HG03520 (cell line): ENCODE results near the gene SNAI3.

Experiments
- ATAC-seq: cut with Tn5 transposase; IDR thresholded peaks from one replicate; pipeline ENCODE4 v1.9.1; 2021; ENCODE audit warnings: mild to moderate bottlenecking, moderate library complexity; ENCODE audit not compliant: unreplicated experiment

Gene SNAI3

DNA sequence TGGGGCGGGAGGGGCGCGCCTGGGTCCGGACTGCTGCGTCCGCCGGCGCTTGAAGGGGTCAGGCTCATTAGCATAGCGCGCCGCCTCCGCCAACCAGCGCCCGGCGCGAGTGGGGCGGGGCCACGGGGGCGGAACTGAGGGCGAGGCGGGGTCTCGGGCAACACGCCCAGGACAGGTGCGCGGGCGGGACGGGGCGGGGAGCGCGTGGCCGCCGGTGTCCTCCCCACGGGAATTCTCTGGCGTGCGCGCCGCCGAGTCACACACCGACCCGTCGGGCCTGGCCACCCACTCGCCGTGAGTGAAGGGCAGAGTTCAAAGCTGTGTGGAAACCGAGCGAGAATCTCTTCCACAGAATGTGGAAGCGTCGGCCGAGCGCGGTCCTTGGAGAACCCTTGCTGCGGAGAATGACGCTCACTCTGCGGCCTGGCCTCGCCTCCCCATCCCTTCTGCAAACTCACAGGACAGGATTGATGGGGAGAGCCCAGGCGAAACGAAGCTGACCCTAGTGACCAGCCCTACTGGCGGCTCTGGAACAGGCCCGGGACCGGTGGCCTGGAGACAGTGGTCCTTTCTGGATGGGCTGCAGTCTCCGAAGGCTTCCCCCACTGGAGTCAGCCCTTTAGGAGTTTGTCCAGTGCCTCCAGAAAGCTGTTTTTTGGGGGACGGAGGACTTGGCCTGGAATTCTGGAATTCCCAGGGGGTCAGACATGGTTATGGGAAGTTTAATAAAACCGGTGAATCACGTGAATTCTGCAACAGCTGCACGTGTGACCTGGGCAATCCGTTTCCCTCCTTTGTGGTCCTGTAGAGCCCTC, at the start of gene SNAI3:
Gene SNAI3 (minus strand): TSS at position 69 of the 815 bp plus-strand sequence. CDS start 101 bp downstream, outside the sequence.
- peak; percentile 62 for ATAC-seq

DNA sequence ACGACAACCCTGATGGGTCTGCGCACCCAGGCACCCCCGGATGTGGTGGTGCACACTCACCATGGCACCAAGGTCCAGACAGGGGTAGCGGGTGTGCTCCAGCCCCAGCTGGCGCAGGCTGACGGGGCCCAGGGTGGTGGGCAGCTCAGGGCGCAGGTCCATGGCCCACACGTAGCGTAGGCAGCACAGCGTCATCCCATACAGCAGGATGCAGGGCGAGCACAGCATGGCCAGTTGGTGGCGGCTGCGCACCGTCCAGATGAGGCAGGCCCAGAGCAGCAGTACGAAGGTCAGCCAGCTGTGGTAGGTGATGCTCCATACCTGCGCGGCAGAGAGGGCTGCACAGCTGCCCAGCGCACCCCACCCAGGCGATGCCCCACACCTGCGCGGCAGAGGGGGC, 49.8 kb upstream of the SNAI3 start:
- ATAC-seq = no peak

DNA sequence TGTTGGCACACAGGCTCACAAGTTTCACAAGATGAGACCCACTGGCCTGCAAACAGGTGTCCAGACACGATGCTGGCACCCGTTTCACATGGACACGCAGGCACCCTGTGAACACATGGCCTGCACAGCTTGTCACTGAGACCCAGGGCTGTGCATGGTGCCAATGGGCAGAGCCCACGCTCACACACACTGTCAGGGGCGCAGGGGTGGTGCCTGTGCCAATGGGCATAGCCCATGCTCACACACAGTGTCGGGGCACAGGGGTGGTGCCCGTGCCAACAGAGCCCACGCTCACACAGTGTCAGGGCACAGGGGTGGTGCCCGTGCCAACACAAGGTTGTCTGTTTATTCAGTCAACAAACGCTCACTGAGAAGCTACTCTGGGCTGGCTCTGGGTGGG, 49.3 kb upstream of the SNAI3 start:
- no peak for ATAC-seq

DNA sequence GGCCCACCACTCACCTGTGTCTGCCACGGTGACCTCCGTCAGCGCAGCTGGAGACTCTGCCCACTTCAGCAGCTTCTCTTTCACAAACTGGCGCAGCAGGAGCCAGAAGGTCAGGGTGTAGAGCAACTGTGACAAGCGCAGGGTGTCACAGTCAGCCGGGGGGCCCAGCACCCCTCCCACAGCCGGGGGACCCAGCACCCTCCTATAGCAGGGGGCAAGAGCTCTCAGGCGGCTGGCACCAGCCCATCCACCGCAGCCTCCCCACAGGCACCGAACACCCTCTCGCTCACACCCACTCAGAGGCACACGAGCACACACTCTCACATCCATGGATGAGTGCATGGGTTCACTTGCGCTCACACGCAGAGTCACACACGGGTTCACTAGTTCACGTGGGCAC, 48.8 kb upstream of the SNAI3 start:
- ATAC-seq = no peak

DNA sequence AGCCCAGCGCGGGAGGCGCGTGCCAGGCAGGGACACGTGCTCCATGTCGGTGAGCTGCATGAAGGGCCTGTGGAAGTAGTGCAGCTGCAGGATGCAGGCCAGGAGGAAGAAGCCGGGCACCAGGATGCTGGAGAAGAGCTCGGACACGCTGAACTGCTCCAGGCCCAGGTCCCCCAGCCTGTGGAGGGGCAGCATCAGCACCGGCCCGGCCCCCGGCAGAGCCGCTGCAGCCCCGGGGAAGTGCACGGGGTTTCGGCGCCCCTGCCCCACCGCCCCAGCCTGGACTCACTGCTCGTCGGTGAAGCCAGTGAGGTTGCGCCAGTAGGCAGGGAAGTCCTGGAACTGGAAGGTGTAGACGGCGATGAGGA, 48.0 kb upstream of the SNAI3 start:
- no peak for ATAC-seq

DNA sequence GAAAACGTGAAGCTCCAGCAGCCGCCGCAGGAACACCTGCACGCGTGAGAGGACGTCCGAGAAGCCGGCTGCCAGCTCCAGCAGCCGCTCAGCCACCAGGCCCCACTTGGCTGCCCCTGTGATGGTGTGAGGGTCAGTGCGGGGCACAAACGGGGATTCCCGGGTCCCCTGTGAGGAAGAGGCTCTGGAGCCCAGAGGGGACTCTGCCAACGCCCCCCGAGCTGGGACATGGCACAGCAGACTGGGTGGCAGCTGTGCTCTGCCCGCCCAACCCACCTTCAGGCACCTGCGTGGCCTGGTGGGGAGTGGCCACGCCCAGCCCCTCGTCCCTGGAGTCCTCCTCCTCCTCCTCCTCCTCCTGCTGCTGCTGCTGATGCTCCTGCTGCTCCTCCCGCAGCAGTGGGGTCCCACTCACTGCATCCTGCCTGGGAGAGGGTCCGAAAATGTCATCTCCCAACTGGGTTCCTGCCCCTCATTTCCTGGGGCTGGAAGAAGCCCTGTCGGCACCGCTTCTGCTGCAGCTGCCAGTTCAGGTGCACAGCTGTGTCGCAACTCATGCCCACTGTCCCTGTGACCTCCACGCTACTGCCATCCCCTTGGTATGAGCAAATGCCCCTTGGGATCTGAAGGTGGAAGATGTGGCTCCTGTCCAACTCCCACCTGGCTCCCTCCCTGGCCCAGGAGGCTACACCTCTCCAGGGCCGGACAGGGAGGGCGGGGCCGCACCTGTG, 47.5 kb upstream of the SNAI3 start:
- no peak for ATAC-seq

DNA sequence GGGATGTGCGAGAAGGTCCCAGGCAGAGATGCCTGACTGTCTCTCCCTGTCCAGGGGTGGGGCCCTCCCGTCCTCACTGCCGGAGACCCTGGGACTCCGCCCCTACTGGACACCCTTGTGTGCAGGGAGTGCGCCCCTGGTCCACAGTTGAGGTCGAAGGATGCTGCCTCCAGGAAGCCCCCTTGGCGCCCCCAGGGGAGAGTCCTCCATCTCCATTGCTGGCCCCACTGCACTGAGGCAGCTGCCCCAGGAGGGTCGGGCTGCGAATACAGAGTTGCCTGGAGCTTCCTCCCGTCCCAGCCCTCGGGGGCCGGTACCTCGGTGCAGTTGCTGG, 46.6 kb upstream of the SNAI3 start:
- ATAC-seq = no peak

DNA sequence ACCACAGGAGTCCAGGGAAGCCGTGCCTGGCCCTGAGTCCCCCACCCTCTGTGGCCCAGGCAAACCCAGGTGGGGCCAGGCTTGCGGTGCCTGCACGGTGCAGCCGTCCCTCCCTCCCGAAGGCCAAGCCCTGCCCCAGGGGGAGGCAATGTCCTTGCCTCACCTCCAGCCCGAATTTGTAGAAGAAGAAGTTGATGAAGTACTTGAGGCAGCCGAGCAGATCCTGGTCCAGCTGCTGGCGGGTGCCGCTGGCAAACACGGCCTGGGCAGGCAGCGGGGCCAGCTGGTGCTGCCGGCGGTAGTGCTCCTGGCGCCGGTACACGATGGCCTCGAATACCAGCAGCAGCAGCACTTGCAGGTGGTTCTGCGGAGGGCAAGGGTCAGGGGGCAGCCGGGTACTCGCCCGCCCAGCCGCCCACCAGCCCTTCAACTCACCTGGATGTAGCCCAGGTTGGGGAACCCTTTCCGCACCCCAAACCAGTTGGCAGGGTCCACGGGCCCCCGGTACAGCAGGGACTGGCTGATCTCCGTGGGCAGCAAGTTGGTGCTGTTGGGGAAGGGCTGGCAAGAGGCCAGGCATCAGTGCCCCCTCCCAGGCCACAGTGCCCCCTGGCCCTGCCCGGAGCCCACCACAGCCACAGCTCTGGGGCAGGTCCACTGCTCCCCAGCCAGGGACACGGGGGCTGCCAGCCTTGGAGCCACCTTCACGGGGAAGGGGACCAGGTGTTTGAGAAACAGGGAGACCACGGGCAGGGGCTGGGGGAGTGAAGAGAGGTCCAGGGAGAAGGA, 46.1 kb upstream of the SNAI3 start:
- ATAC-seq = no peak

DNA sequence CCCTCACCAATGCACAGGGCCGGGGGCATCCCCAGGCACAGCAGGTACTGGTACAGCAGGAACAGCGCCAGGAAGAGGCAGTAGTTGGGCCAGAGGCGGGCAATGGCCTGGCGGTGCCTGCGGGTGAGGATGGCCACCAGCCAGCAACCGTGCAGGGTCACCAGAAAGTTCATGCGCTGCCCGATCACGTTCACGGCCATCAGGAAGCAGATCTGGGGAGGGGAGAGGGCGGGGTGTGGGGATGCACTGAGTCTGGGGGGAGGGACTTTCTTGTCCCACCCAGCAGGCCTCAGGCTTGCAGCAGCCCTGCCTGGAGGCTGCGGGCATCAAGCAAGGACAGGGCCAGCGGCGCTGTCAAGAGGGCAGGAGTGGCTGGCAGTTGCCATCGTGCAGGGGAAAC, 45.4 kb upstream of the SNAI3 start:
- no peak for ATAC-seq

DNA sequence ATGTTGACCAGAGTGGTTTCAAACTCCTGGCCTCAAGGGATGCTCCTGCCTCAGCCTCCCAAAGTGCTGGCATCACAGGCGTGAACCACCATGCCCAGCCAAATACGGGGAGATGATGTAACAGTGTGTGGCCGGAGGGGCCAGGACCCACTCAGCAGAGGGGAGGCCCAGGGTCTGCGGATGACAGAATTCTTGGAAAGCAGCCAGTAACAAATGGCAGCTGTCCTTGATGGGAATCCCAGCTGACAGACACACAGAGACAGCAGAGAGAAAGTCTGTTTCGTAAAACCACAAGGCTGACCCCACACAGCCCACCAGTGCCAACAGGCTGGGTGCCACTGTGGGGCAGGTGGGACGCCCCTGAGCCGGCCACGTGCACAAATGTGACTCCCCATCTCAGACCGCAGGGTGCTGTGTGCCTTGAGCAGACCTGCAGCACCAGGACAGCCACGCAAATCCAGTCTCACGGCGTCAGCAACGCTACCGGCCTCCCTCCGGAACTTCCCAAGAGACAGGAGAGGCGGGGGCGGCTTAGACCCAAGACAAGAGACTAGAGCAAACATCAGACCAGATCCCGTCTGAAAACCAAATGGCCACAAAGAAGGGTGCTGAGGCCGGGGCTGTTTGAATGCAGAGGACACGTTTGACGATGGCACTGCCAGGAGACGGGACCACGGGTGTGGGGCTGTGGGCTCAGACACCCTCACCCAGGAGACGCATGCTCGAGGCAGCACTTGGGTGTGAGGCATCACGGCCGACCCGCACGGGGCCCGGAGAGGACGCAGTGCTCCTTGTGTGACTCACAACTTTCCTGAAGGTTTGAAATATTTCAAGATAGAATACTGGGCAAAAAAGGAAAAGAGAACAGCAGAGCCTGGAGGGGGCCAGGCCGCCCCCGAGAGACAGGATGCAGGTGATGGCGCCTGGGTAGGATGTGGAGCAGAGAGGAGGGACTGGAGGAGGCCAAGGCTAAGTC, 44.6 kb upstream of the SNAI3 start:
- ATAC-seq = no peak

DNA sequence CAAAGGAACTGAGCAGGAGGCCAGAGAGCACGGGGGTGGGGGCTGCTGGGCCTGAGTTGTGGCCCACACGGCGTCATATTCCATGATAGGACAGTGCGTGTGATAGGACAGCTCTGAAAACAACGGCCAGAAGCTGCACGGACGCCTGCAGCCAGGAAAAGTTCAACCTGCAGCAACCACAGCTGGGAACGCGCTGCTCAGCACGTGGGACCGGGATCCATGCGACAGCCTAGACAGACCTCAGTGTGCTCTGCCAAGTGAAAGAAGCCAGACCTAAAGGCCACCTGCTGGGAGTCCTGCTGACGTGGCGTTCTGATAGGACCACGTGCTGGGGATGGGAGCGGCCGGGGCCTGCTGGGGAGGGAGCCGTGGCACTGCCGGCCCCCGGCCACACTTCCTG, 41.6 kb upstream of the SNAI3 start:
- ATAC-seq = no peak

DNA sequence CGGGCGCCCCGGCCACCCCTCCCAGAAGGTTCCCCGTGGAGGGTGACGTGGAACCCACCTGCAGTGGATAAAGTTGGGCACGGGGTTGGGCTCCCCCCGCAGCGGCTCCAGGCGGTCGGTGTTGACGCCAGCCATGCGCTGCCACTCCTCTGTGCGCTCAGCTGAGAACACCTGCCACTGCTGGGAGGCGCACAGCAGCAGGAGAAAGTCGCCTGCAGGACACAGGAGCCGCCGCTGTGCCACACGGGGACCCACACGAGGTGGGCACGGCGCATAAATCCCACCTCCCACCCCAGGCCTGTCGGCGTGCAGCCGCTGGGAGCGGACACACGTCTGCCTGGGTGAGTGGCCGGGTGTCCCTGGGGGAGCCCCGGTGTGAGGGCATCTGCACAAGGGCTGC, 40.7 kb upstream of the SNAI3 start:
- no peak for ATAC-seq

DNA sequence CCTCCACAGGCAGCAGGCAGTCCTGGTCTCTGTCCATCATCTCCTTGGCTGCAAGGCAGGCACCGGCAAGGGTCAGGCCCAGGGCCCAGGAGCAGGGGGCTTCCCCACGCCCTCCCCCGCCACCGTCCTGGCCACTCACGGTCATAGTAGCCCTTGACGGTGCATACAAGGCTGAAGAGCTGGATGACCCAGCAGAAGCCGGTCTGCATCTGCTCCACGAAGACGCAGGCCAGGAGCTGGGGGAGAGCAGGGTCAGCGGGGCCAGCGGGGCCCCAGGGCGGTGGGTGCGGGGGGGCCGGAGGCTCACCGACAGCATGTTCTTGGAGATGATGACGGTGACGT, 40.1 kb upstream of the SNAI3 start:
- ATAC-seq = no peak

DNA sequence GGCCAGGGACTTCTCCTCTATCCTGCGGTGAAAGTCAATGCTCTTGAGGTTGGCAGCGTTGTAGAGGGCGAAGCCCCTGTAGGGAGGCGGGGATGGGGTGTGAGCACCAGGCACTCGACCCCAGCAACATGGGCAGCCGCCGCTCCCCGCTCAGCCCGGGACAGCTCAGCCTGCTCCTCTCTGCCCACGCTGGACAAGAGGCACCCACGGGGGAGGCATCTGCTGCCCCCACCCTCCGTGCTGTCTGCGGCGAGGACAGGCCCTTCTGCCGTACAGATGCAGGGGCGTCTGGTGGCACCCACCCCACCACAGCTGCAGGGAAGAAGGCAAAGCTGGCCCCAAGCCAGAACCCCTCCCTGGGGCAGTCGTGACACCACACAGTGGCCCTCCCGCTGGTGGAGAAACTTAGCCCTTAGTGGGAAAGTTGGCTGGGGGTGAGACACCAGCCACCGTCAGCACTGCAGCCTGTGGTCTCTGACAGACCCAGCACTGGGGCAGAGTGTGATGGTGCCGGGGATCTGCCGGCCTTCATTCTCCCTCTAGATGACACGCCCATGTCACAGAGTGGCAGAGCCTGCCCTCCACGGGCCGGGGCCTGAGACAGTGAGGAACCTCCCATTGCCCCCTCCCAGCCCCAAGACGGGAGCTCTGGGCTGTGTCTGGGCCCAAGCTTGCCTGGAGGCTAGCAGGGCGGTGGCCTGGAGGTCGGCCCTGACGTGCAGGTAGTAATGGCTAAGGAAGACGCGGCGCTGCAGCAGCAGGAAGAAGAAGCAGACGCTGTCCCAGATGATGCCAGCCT, 39.5 kb upstream of the SNAI3 start:
- ATAC-seq = no peak

DNA sequence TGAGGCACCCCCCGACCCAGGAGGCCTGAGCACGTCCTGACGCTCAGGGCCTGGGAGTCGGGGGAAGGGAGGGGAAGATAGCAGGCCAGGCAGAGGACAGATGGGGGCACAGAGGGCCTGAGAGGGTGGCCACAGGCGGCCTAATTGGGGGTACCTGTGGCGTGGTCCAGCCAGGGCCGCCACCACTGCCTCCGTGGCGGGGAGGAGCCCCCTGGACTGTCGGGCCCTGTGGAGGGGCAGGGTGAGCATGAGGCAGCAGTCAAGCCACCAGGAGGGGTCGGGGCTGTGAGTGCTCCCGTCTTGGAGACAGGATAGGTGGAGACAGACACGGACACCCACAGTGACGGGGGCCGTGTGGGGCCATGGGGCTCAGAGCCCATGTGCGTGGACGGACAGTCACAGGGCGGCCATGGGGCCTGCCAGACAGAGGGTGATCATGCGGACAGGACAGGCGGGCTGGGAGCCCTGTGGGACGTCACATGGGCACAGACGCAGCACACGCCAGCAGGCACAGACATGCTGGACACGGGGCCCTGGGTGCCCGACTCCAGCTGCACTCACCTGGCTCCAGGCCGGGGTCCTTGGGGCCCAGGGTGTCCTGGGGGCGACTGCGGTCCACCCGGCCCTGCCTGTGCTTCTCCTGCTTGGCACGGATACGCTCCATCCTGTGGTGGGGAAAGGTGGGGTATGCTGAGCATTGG, 38.7 kb upstream of the SNAI3 start:
- no peak for ATAC-seq

DNA sequence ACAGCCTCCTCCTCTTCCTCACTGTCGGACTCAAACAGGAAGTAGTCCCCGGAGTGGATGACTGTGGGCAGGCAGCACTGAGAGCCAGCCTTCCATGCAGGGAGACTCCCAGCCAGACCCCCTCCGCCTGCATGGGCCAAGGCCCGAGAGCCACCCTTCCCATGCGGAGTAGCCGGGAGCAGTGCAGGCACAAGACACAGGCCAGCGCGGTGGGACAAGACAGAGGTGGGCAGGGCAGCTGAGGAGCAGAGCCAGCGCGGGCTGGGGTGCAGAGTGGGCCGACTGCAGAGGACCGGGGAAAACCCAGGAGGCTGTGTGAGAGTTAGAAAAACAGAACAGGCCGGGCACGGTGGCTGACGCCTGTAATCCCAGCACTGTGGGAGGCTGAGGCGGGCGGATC, 37.6 kb upstream of the SNAI3 start:
- ATAC-seq = no peak

DNA sequence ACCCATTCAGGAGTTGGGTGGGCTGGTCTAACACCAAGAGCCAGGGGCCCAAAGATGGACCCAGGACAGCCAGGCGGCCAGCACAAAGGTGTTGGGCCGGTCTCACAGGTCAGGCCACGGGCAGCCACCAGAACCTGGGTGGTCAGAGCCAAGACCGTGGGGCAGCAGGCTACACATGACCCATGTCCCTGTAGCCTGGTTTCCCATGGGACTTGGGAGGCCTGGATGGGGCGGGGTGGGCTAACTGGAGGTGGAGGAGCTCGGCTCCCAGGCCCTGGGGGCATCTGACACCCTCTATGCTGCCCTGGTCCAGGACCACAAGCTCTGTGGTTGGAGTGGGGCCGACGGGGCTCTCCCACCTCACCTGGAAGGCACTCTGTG, 37.2 kb upstream of the SNAI3 start:
- ATAC-seq = no peak

DNA sequence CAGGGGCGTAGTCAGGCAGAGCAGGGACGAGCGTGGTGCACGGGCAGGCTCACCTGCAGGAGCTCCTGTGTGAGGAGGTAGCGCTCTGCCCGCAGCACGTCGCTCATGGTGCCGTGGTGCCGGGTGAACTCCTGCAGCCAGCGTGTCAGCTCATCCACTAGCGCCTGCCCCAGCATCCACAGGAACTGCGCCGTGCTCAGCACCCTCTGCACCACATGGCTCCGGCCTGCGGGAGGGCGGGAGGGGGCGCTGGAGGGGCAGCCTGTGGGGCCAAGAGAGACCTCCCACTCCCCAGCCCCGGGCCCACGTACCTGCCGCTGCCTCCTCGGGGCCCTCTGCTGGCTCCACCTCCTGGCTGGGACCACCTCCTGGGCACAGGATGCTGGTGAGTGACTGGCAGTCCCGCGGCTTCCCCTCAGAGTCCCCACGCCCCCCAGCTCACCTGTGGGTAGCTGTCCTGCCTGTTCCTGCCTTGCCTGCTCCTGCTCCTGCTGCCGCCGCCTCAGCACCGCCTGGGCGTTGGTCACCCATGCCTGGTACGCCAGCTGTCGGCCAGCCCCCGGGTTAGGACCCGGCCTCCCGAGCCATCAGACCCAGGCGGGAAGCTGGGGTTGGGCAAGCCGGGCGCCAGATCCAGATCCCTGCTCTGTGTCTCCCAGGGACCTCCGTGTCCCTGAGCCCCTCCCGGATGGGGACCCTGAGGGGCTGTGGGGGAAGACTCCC, 36.6 kb upstream of the SNAI3 start:
- ATAC-seq = no peak
